SK-N-SH (cell line): ENCODE data around the gene LRRC8D.

ENCODE experiments used
- CTCF ChIP-seq: fragments of 200-600 bp; sonication (generic); IDR thresholded peaks from 2 replicates; pipeline ENCODE4 v1.6.1; 2017; ENCODE audit warnings: antibody characterized with exemption, mild to moderate bottlenecking, moderate library complexity
- FOSL2 ChIP-seq: IDR thresholded peaks from 2 replicates; pipeline ENCODE4 v1.4.0; 2012; ENCODE audit warnings: low read depth, mild to moderate bottlenecking, moderate library complexity, borderline replicate concordance
- MAX ChIP-seq: IDR thresholded peaks from 2 replicates; pipeline ENCODE4 v1.4.0; 2012; ENCODE audit warnings: low read depth
- RAD21 ChIP-seq: IDR thresholded peaks from 2 replicates; pipeline ENCODE4 v1.6.1; 2012; ENCODE audit warnings: mild to moderate bottlenecking, low read length
- SMC3 ChIP-seq: IDR thresholded peaks from 2 replicates; pipeline ENCODE4 v1.6.1; 2012; ENCODE audit warnings: low read depth, low read length, improper control_type of control experiment
- USF1 ChIP-seq: IDR thresholded peaks from 2 replicates; pipeline ENCODE4 v1.4.0; 2012; ENCODE audit warnings: low read depth, borderline replicate concordance
- YY1 ChIP-seq: IDR thresholded peaks from 2 replicates; pipeline ENCODE4 v1.4.0; 2012; ENCODE audit warnings: low read depth, mild to moderate bottlenecking

GRCh38 chr1:89887270-89887669 lies 66.4 kb downstream of the LRRC8D start:
- no peak for TF ChIP-seq USF1
- no peak for TF ChIP-seq FOSL2
- TF ChIP-seq MAX, result no peak
- no peak for TF ChIP-seq SMC3
- no peak for TF ChIP-seq CTCF
- no peak for TF ChIP-seq RAD21
- TF ChIP-seq YY1, result no peak
